H9 (cell line): Measurements from ENCODE around the gene PAEP. TPM values are rescaled to one million over a fixed set of nuclear protein-coding genes. Genes with fewer than 3 reads are reported as not detected.
"Not testable (repeated sequence)": the region's sequence is repeated elsewhere in the genome, so short reads cannot be mapped to it uniquely, and the experiment has no call there.

ENCODE experiments used
- DNase-seq: peaks from one replicate; pipeline ENCODE4 v3.0.0-alpha.2; 2017
- H2AFZ ChIP-seq: one replicate; pipeline ENCODE4 v1.6.1; 2013; ENCODE audit warnings: mild to moderate bottlenecking, low read length, control low read depth, moderate library complexity
- H2AK5ac ChIP-seq: 2 replicates; pipeline ENCODE4 v1.6.1; 2013; ENCODE audit warnings: low read length, control low read depth, mixed read lengths; ENCODE audit not compliant: insufficient read length
- H2BK120ac ChIP-seq: one replicate; pipeline ENCODE4 v1.6.1; 2013; ENCODE audit warnings: low read depth, mild to moderate bottlenecking, low read length, control low read depth, inconsistent platforms; ENCODE audit not compliant: poor library complexity, severe bottlenecking
- H2BK12ac ChIP-seq: 2 replicates; pipeline ENCODE4 v1.6.1; 2013; ENCODE audit warnings: low read length, control low read depth, mixed read lengths, low read depth; ENCODE audit not compliant: insufficient read length
- H2BK15ac ChIP-seq: 2 replicates; pipeline ENCODE4 v1.6.1; 2013; ENCODE audit warnings: low read depth, low read length, control low read depth
- H2BK20ac ChIP-seq: one replicate; pipeline ENCODE4 v1.6.1; 2013; ENCODE audit warnings: low read depth, mild to moderate bottlenecking, low read length, control low read depth, inconsistent platforms; ENCODE audit not compliant: poor library complexity, severe bottlenecking
- H2BK5ac ChIP-seq: 2 replicates; pipeline ENCODE4 v1.6.1; 2013; ENCODE audit warnings: low read length, control low read depth, mixed read lengths; ENCODE audit not compliant: insufficient read length
- H3K14ac ChIP-seq: 2 replicates; pipeline ENCODE4 v1.6.1; 2013; ENCODE audit warnings: low read length, control low read depth; ENCODE audit not compliant: insufficient read depth
- H3K18ac ChIP-seq: 2 replicates; pipeline ENCODE4 v1.6.1; 2013; ENCODE audit warnings: low read depth, mild to moderate bottlenecking, mixed read lengths, low read length, control low read depth; ENCODE audit not compliant: insufficient read length
- H3K23ac ChIP-seq: 2 replicates; pipeline ENCODE4 v1.6.1; 2013; ENCODE audit warnings: low read length, control low read depth, mixed read lengths, low read depth; ENCODE audit not compliant: insufficient read length
- H3K23me2 ChIP-seq: 2 replicates; pipeline ENCODE4 v1.6.1; 2013; ENCODE audit warnings: low read depth, mild to moderate bottlenecking, mixed read lengths, low read length, control low read depth; ENCODE audit not compliant: insufficient read length, poor library complexity, severe bottlenecking
- H3K27ac ChIP-seq: 2 replicates; pipeline ENCODE4 v1.5.1; 2013; ENCODE audit warnings: low read length, control low read depth, mixed read lengths, low read depth; ENCODE audit not compliant: insufficient read length
- H3K27me3 ChIP-seq: 2 replicates; pipeline ENCODE4 v1.6.1; 2013; ENCODE audit warnings: low read length, control low read depth, inconsistent platforms; ENCODE audit not compliant: insufficient read depth
- H3K4ac ChIP-seq: 2 replicates; pipeline ENCODE4 v1.6.1; 2013; ENCODE audit warnings: low read depth, mild to moderate bottlenecking, control low read depth, inconsistent platforms, low read length, moderate library complexity
- H3K4me1 ChIP-seq: 2 replicates; pipeline ENCODE4 v1.6.1; 2013; ENCODE audit warnings: low read length, control low read depth, inconsistent platforms; ENCODE audit not compliant: insufficient read depth
- H3K4me2 ChIP-seq: 2 replicates; pipeline ENCODE4 v1.6.1; 2013; ENCODE audit warnings: low read length, control low read depth, mixed read lengths; ENCODE audit not compliant: insufficient read length, insufficient read depth
- H3K56ac ChIP-seq: 2 replicates; pipeline ENCODE4 v1.6.1; 2013; ENCODE audit warnings: low read depth, mild to moderate bottlenecking, mixed read lengths, low read length, control low read depth; ENCODE audit not compliant: insufficient read length
- H3K79me1 ChIP-seq: 2 replicates; pipeline ENCODE4 v1.6.1; 2013; ENCODE audit warnings: low read depth, mild to moderate bottlenecking, moderate library complexity, low read length, control low read depth, inconsistent platforms; ENCODE audit not compliant: insufficient read depth, poor library complexity, severe bottlenecking
- H3K79me2 ChIP-seq: 2 replicates; pipeline ENCODE4 v1.6.1; 2013; ENCODE audit warnings: low read length, control low read depth, inconsistent platforms; ENCODE audit not compliant: insufficient read depth
- H3K9ac ChIP-seq: 2 replicates; pipeline ENCODE4 v1.6.1; 2013; ENCODE audit warnings: low read length, control low read depth, mixed read lengths; ENCODE audit not compliant: insufficient read length; ENCODE audit errors: extremely low read depth
- H3K9me3 ChIP-seq: one replicate; pipeline ENCODE4 v1.6.1; 2013; ENCODE audit warnings: low read depth, low read length, inconsistent platforms; ENCODE audit not compliant: control insufficient read depth
- H3T11ph ChIP-seq: one replicate; pipeline ENCODE4 v1.6.1; 2013; ENCODE audit warnings: mild to moderate bottlenecking, low read length, control low read depth, inconsistent platforms
- H4K20me1 ChIP-seq: one replicate; pipeline ENCODE4 v1.6.1; 2013; ENCODE audit not compliant: control insufficient read depth, insufficient read length, insufficient read depth
- H4K5ac ChIP-seq: 2 replicates; pipeline ENCODE4 v1.6.1; 2013; ENCODE audit warnings: low read depth, mild to moderate bottlenecking, mixed read lengths, low read length, control low read depth; ENCODE audit not compliant: insufficient read length
- H4K8ac ChIP-seq: replicated peaks from 2 replicates; pipeline ENCODE4 v1.6.1; 2013; ENCODE audit warnings: low read length, control low read depth, mixed read lengths, low read depth; ENCODE audit not compliant: insufficient read length
- H4K91ac ChIP-seq: 2 replicates; pipeline ENCODE4 v1.6.1; 2013; ENCODE audit warnings: low read depth, mild to moderate bottlenecking, moderate library complexity, mixed read lengths, low read length, control low read depth; ENCODE audit not compliant: insufficient read length
- H3K27ac Mint-ChIP-seq, 3 experiments: 2 replicates in 2 of 3; 3 replicates in 1 of 3; pipeline ENCODE4 v1.8.0; 2020 to 2021; ENCODE audit warnings: mixed read lengths in 3 of 3, mild to moderate bottlenecking in 1 of 3, moderate library complexity in 1 of 3
- H3K27me3 Mint-ChIP-seq: 2 replicates; pipeline ENCODE4 v1.8.0; 2021; ENCODE audit warnings: low read depth, mild to moderate bottlenecking, moderate library complexity, mixed read lengths
- H3K36me3 Mint-ChIP-seq, 3 experiments: 2 replicates in 2 of 3; 3 replicates in 1 of 3; pipeline ENCODE4 v1.8.0; 2020 to 2021; ENCODE audit warnings: low read depth in 3 of 3, mixed read lengths in 3 of 3; ENCODE audit not compliant: insufficient read depth in 1 of 3
- H3K4me1 Mint-ChIP-seq, 2 experiments: 2 replicates each; pipeline ENCODE4 v1.8.0; 2020; ENCODE audit warnings: mixed read lengths in 2 of 2
- H3K4me3 Mint-ChIP-seq, 2 experiments: 2 replicates in 1 of 2; 3 replicates in 1 of 2; pipeline ENCODE4 v1.8.0; 2020 to 2021; ENCODE audit warnings: mild to moderate bottlenecking in 2 of 2, mixed read lengths in 2 of 2, moderate library complexity in 1 of 2
- H3K9me3 Mint-ChIP-seq, 2 experiments: 2 replicates in 1 of 2; 3 replicates in 1 of 2; pipeline ENCODE4 v1.8.0; 2020; ENCODE audit warnings: mild to moderate bottlenecking in 2 of 2, mixed read lengths in 2 of 2, moderate library complexity in 1 of 2
- WGBS: extraction: QIAGEN DNeasy Blood & Tissue Kit; methylation state at CpG from one replicate; pipeline ENCODE4 v1.1.7; 2013; ENCODE audit warnings: missing lambda C conversion rate, low lambda C conversion rate, mixed read lengths; ENCODE audit not compliant: insufficient read length; ENCODE audit errors: extremely low coverage; 5-methylcytosine and 5-hydroxymethylcytosine counted together
- total RNA-seq: library from RNA; stranded (reverse); gene quantifications from 2 replicates; pipeline ENCODE4 v1.2.1, GENCODE V29; 2021

Gene PAEP
- total RNA-seq, 1 experiment from 2014 or later = not detected

DNA sequence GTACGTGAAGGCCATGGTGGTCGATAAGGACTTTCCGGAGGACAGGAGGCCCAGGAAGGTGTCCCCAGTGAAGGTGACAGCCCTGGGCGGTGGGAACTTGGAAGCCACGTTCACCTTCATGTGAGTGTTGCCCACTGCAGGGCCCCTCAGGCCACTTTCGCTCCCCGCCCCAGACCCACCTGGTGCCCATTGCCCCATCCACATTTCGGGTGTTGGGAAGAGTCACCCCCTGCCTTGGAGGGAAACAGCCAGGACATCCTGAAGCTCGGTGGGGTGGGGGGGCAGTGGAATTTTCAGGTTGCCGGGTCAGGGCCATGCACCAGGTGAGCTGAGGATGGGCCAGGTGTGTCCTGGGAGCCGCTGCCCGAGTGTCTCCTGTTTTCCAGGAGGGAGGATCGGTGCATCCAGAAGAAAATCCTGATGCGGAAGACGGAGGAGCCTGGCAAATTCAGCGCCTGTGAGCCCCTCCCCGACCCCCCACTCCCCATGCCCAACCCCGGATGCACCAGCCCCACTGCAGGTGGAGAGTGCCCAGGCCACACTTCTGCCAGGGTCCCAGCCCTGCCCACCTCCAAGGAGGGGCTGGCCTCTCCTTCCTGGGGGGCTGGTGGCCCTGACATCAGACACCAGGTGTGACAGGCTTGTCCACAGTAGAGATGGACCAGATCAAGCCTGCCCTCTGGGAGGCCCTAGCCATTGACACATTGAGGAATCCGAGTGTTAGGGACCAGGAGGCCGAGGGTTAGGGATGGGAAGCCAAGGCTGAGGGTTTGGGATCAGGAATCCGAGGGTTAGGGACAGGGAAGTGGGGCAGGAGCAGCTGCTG lies 14.6 kb upstream of the PAEP start:
- H3K4me2 ChIP-seq, H3K79me1 ChIP-seq, H3K18ac ChIP-seq, H3K4ac ChIP-seq, H3K23ac ChIP-seq, H3T11ph ChIP-seq, H2BK15ac ChIP-seq, H3K9ac ChIP-seq, H2BK20ac ChIP-seq, H3K27ac Mint-ChIP-seq, H2BK5ac ChIP-seq, H3K4me1 Mint-ChIP-seq, H3K27me3 ChIP-seq, H3K4me3 Mint-ChIP-seq, DNase-seq, H2BK120ac ChIP-seq, H4K5ac ChIP-seq, H3K79me2 ChIP-seq, H3K27ac ChIP-seq, H3K9me3 ChIP-seq, H2AFZ ChIP-seq, H4K8ac ChIP-seq, H4K20me1 ChIP-seq, H2AK5ac ChIP-seq, H4K91ac ChIP-seq, H3K23me2 ChIP-seq, H2BK12ac ChIP-seq, H3K56ac ChIP-seq, H3K9me3 Mint-ChIP-seq, H3K36me3 Mint-ChIP-seq, H3K14ac ChIP-seq, H3K4me1 ChIP-seq: not testable (repeated sequence)
- no CpG with 5 or more reads among the region's 21 CpGs for WGBS
- H3K27me3 Mint-ChIP-seq = peaks cover 10% of the 10 kb centered on the region
